Thyroid gland (tissue), 4 donors: ENCODE data around the gene WDR37.

Experiments used
- POLR2A ChIP-seq, 2 donors: fragments of 450-650 bp; IDR thresholded peaks; one replicate each; pipeline ENCODE4 v1.6.1; 2017; ENCODE audit warnings: antibody characterized with exemption in 2 of 2, mild to moderate bottlenecking in 2 of 2, moderate library complexity in 1 of 2
- TF ChIP-seq, protein P1 (sequence below), 6 experiments: fragments of 200-600 bp in 3 of 6; fragments of 450-650 bp in 3 of 6; sonication (generic) in 3 of 6; IDR thresholded peaks; one replicate each; pipeline ENCODE4 v1.5.1; 2016 to 2019; ENCODE audit warnings: antibody characterized with exemption in 6 of 6, mild to moderate bottlenecking in 2 of 6, inconsistent platforms in 1 of 6, moderate library complexity in 1 of 6

DNA sequence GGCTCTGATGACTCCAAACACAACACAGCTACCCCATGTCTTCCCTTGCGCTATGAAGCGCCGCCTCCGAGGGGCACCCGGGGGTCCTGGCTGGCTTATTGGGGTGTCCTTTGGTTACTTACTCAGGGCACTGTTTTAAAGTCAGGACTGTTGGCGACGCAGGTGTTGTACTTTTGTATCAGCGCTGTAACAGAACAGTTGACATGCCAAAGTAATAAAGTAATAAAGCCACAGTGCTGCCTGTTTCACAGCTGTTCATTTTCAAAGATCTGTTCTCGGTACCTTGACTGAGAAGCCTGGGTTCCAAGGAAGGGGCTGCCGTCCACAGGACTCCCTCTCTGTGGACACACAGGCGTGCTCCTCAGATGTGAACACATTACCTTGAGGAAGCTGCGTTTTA is 64.1 kb downstream of the WDR37 start:
- TF ChIP-seq, protein P1, sequence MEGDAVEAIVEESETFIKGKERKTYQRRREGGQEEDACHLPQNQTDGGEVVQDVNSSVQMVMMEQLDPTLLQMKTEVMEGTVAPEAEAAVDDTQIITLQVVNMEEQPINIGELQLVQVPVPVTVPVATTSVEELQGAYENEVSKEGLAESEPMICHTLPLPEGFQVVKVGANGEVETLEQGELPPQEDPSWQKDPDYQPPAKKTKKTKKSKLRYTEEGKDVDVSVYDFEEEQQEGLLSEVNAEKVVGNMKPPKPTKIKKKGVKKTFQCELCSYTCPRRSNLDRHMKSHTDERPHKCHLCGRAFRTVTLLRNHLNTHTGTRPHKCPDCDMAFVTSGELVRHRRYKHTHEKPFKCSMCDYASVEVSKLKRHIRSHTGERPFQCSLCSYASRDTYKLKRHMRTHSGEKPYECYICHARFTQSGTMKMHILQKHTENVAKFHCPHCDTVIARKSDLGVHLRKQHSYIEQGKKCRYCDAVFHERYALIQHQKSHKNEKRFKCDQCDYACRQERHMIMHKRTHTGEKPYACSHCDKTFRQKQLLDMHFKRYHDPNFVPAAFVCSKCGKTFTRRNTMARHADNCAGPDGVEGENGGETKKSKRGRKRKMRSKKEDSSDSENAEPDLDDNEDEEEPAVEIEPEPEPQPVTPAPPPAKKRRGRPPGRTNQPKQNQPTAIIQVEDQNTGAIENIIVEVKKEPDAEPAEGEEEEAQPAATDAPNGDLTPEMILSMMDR (IDR thresholded peaks at IDR 0.05) = no peak
- TF ChIP-seq POLR2A (IDR thresholded peaks at IDR 0.05) = no peak
